Lower leg skin (tissue), 3 donors: ENCODE results near the gene CDK15.

Source experiments
- POLR2A ChIP-seq, 2 donors: fragments of 450-650 bp; IDR thresholded peaks; one replicate each; pipeline ENCODE4 v1.6.1; 2016 to 2017; ENCODE audit warnings: antibody characterized with exemption in 2 of 2, mild to moderate bottlenecking in 1 of 2, moderate library complexity in 1 of 2
- TF ChIP-seq, protein P1 (sequence below), 3 donors: fragments of 450-650 bp; IDR thresholded peaks; one replicate each; pipeline ENCODE4 v1.5.1; 2016; ENCODE audit warnings: antibody characterized with exemption in 3 of 3, mild to moderate bottlenecking in 3 of 3, moderate library complexity in 2 of 3

DNA sequence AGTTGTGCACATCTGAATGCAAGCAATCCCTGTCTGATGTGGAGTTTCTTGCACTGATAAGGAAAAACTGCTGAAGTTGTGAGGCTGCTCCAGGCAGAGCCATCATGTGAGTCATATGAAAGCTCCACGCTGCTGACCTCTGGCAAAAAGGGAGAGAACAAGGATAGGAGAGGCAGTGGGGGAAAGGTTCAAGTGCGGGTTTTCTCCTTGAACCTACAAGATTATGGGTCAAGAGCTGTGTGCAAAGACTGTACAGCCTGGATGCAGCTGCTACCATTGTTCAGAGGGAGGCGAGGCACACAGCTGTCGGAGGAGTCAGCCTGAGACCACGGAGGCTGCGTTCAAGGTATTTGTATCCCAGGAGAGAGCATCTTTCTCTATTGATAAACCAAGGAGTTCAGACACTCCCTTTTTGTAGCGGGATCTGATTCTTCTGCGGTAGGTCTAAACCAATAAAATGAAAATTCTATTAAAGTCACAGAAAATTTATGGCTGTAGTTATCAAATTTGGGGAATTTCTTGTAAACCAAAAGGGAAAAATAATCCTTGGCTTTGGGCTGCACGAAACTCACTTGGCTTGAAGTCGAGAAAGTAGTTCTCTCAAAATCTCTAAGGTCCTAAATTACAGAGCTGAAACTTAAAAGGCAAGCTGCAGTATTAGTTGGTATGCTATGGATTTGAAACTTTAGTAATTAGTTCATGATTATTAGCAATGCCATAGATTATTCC, at the start of gene CDK15:
- TF ChIP-seq, protein P1, sequence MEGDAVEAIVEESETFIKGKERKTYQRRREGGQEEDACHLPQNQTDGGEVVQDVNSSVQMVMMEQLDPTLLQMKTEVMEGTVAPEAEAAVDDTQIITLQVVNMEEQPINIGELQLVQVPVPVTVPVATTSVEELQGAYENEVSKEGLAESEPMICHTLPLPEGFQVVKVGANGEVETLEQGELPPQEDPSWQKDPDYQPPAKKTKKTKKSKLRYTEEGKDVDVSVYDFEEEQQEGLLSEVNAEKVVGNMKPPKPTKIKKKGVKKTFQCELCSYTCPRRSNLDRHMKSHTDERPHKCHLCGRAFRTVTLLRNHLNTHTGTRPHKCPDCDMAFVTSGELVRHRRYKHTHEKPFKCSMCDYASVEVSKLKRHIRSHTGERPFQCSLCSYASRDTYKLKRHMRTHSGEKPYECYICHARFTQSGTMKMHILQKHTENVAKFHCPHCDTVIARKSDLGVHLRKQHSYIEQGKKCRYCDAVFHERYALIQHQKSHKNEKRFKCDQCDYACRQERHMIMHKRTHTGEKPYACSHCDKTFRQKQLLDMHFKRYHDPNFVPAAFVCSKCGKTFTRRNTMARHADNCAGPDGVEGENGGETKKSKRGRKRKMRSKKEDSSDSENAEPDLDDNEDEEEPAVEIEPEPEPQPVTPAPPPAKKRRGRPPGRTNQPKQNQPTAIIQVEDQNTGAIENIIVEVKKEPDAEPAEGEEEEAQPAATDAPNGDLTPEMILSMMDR (IDR thresholded peaks at IDR 0.05), result no peak
- TF ChIP-seq POLR2A (IDR thresholded peaks at IDR 0.05), result no peak
